Neural progenitor cell (in vitro differentiated cells): ENCODE measurements around the gene SCPEP1. TPM values are rescaled to one million over a fixed set of nuclear protein-coding genes. Genes with fewer than 3 reads are reported as not detected.

Source experiments
- DNase-seq: peaks from one replicate; pipeline ENCODE4 v3.0.0-alpha.2; 2016; ENCODE audit warnings: low spot score
- H2AFZ ChIP-seq: fragments of 200-600 bp; sonication (generic); replicated peaks from 2 replicates; pipeline ENCODE4 v1.6.1; 2016; ENCODE audit warnings: antibody characterized with exemption
- H3F3A ChIP-seq: fragments of 200-600 bp; sonication (generic); 2 replicates; pipeline ENCODE4 v1.6.1; 2016; ENCODE audit warnings: antibody characterized with exemption, low read depth
- H3K27ac ChIP-seq: fragments of 200-600 bp; sonication (generic); 2 replicates; pipeline ENCODE4 v1.5.1; 2016; ENCODE audit warnings: mild to moderate bottlenecking
- H3K27me3 ChIP-seq: fragments of 200-600 bp; sonication (generic); 2 replicates; pipeline ENCODE4 v1.6.1; 2016; ENCODE audit warnings: mild to moderate bottlenecking, moderate library complexity
- H3K36me3 ChIP-seq: fragments of 200-600 bp; sonication (generic); 2 replicates; pipeline ENCODE4 v1.5.1; 2016
- H3K4me1 ChIP-seq: fragments of 200-600 bp; sonication (generic); 2 replicates; pipeline ENCODE4 v1.6.1; 2016; ENCODE audit warnings: mixed run types
- H3K4me2 ChIP-seq: fragments of 200-600 bp; sonication (generic); 2 replicates; pipeline ENCODE4 v1.6.1; 2016
- H3K4me3 ChIP-seq: fragments of 200-600 bp; sonication (generic); 2 replicates; pipeline ENCODE4 v1.5.1; 2016
- H3K79me2 ChIP-seq: fragments of 200-600 bp; sonication (generic); 2 replicates; pipeline ENCODE4 v1.6.1; 2016; ENCODE audit warnings: low read depth
- H3K9ac ChIP-seq: fragments of 200-600 bp; sonication (generic); 2 replicates; pipeline ENCODE4 v1.6.1; 2016
- H3K9me3 ChIP-seq: fragments of 200-600 bp; sonication (generic); 2 replicates; pipeline ENCODE4 v1.5.1; 2016; ENCODE audit warnings: low read depth
- H4K20me1 ChIP-seq: fragments of 200-600 bp; sonication (generic); 2 replicates; pipeline ENCODE4 v1.6.1; 2016; ENCODE audit warnings: low read depth
- H3K27ac Mint-ChIP-seq: 3 replicates; pipeline ENCODE4 v1.8.0; 2021; ENCODE audit warnings: mixed read lengths
- H3K27me3 Mint-ChIP-seq: 2 replicates; pipeline ENCODE4 v1.8.0; 2022; ENCODE audit warnings: low read depth, mild to moderate bottlenecking, inconsistent platforms, moderate library complexity, mixed read lengths; ENCODE audit not compliant: insufficient read depth
- H3K36me3 Mint-ChIP-seq: 3 replicates; pipeline ENCODE4 v1.8.0; 2021; ENCODE audit warnings: mixed read lengths
- H3K4me1 Mint-ChIP-seq: 3 replicates; pipeline ENCODE4 v1.8.0; 2021; ENCODE audit warnings: mixed read lengths
- H3K4me3 Mint-ChIP-seq: 3 replicates; pipeline ENCODE4 v1.8.0; 2021; ENCODE audit warnings: mild to moderate bottlenecking, moderate library complexity, mixed read lengths
- H3K9me3 Mint-ChIP-seq: 3 replicates; pipeline ENCODE4 v1.8.0; 2020; ENCODE audit warnings: mixed read lengths
- CTCF ChIP-seq: fragments of 200-600 bp; sonication (generic); IDR thresholded peaks from 2 replicates; pipeline ENCODE4 v1.5.1; 2017; ENCODE audit warnings: antibody characterized with exemption, mild to moderate bottlenecking
- EZH2 ChIP-seq: fragments of 200-600 bp; sonication (generic); IDR thresholded peaks from 2 replicates; pipeline ENCODE4 v1.6.1; 2017; ENCODE audit warnings: antibody characterized with exemption, mild to moderate bottlenecking, moderate library complexity
- EZH2phosphoT487 ChIP-seq: fragments of 200-600 bp; sonication (generic); IDR thresholded peaks from 2 replicates; pipeline ENCODE4 v1.6.1; 2017; ENCODE audit warnings: antibody characterized with exemption
- total RNA-seq: library from RNA; depleted of rRNA; stranded (reverse); fragments of >200 nt; gene quantifications from 2 replicates; pipeline ENCODE4 v1.2.3, GENCODE V29; 2015; ENCODE audit warnings: low replicate concordance

SCPEP1 gene
- total RNA-seq, 1 donor from 2014 or later, result 28.7 TPM

- Mint-ChIP-seq H3K27ac (no peak overlapping the region), H3K27me3 (no peaks in the 10 kb centered on the region), H3K36me3 (peaks cover 3% of the 10 kb centered on the region), H3K9me3 (peaks cover 20% of the 10 kb centered on the region), H3K4me1 (peaks cover 10% of the 10 kb centered on the region), H3K4me3 (no peak overlapping the region)
- H3K27ac ChIP-seq, result no peak overlapping the region
- no peaks in the 10 kb centered on the region for H3K36me3 ChIP-seq
- H3K79me2 ChIP-seq, result no peaks in the 10 kb centered on the region
- H3K4me2 ChIP-seq, result no peak overlapping the region
- TF ChIP-seq EZH2, result no peak
- TF ChIP-seq CTCF, result no peak
- no peak for TF ChIP-seq EZH2phosphoT487
- no peak overlapping the region for H2AFZ ChIP-seq
- no peak overlapping the region for H3K4me3 ChIP-seq
- H3K9ac ChIP-seq, result no peak overlapping the region
- H3F3A ChIP-seq, result peaks cover 4% of the 10 kb centered on the region
- peaks cover 8% of the 10 kb centered on the region for H3K9me3 ChIP-seq
- no peaks in the 10 kb centered on the region for H4K20me1 ChIP-seq
- H3K27me3 ChIP-seq, result peaks cover 12% of the 10 kb centered on the region
- H3K4me1 ChIP-seq, result peaks cover 5% of the 10 kb centered on the region
- DNase-seq, result no peak
Observed at GRCh38 chr17:56973520-56973919, 4.4 kb upstream of the SCPEP1 start.

GRCh38 chr17:56974055-56974454 is 3.9 kb upstream of the SCPEP1 start:
- no peak overlapping the region for H2AFZ ChIP-seq
- H3F3A ChIP-seq, result peaks cover 10% of the 10 kb centered on the region
- TF ChIP-seq CTCF, result no peak
- TF ChIP-seq EZH2phosphoT487, result no peak
- TF ChIP-seq EZH2, result no peak

GRCh38 chr17:56975656-56976055 is 2.3 kb upstream of the SCPEP1 start:
- Histone ChIP-seq H3K27me3 (peaks cover 12% of the 10 kb centered on the region), H3K4me2 (no peak overlapping the region), H3F3A (peaks cover 13% of the 10 kb centered on the region), H3K27ac (no peak overlapping the region), H3K79me2 (no peaks in the 10 kb centered on the region), H3K9ac (no peak overlapping the region), H4K20me1 (no peaks in the 10 kb centered on the region), H3K36me3 (no peaks in the 10 kb centered on the region), H2AFZ (peak overlapping the region; percentile 68), H3K9me3 (peaks cover 8% of the 10 kb centered on the region), H3K4me1 (peaks cover 18% of the 10 kb centered on the region), H3K4me3 (no peak overlapping the region)
- Mint-ChIP-seq H3K4me3 (no peak overlapping the region), H3K36me3 (peaks cover 3% of the 10 kb centered on the region), H3K27me3 (no peaks in the 10 kb centered on the region), H3K9me3 (peaks cover 17% of the 10 kb centered on the region), H3K27ac (no peak overlapping the region), H3K4me1 (peaks cover 22% of the 10 kb centered on the region)
- TF ChIP-seq EZH2phosphoT487, result no peak
- TF ChIP-seq EZH2, result no peak
- no peak for TF ChIP-seq CTCF
- DNase-seq, result no peak

More at GRCh38 chr17:56974055-56974454, 3.9 kb upstream of the SCPEP1 start:
- Mint-ChIP-seq H3K4me1 (peaks cover 15% of the 10 kb centered on the region), H3K36me3 (peaks cover 3% of the 10 kb centered on the region), H3K9me3 (peaks cover 20% of the 10 kb centered on the region), H3K27ac (no peak overlapping the region), H3K4me3 (no peak overlapping the region), H3K27me3 (no peaks in the 10 kb centered on the region)
- H3K4me1 ChIP-seq, result peaks cover 11% of the 10 kb centered on the region
- H3K27ac ChIP-seq, result no peak overlapping the region
- peaks cover 12% of the 10 kb centered on the region for H3K27me3 ChIP-seq
- no peak for DNase-seq
- no peaks in the 10 kb centered on the region for H4K20me1 ChIP-seq
- H3K79me2 ChIP-seq, result no peaks in the 10 kb centered on the region
- H3K9me3 ChIP-seq, result peaks cover 8% of the 10 kb centered on the region
- H3K9ac ChIP-seq, result no peak overlapping the region
- no peak overlapping the region for H3K4me2 ChIP-seq
- no peak overlapping the region for H3K4me3 ChIP-seq
- H3K36me3 ChIP-seq, result no peaks in the 10 kb centered on the region
